DOHH2 (cell line): ENCODE results near the gene C2.

Experiments used
- EZH2phosphoT487 ChIP-seq: fragments of 200-600 bp; sonication (generic); IDR thresholded peaks from 2 replicates; pipeline ENCODE4 v1.6.1; 2017; ENCODE audit warnings: borderline replicate concordance, mild to moderate bottlenecking, antibody characterized with exemption, low read length, moderate library complexity, mixed read lengths
- TF ChIP-seq, protein P1 (sequence below): fragments of 200-600 bp; sonication (generic); IDR thresholded peaks from one replicate; pipeline ENCODE4 v1.5.1; 2014; ENCODE audit warnings: antibody characterized with exemption, mild to moderate bottlenecking, low read depth, low read length; ENCODE audit not compliant: poor library complexity, severe bottlenecking

DNA sequence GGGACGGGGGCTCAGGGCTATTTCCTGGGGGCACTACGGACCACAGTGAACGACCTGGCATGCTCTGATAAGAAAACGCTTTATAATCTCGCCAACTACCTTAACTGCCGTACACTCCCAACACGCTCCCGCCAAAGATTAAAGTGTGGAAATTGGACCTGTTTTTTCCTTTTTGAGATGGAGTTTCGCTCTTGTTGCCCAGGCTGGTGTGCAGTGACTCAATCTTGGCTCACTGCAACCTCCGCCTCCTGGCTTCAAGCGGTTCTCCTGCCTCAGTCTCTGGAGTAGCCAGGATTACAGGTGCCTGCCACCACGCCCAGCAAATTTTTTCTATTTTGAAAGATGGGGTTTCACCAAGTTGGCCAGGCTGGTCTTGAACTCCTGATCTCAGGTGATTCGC is 48.4 kb upstream of the C2 start:
- TF ChIP-seq, protein P1, sequence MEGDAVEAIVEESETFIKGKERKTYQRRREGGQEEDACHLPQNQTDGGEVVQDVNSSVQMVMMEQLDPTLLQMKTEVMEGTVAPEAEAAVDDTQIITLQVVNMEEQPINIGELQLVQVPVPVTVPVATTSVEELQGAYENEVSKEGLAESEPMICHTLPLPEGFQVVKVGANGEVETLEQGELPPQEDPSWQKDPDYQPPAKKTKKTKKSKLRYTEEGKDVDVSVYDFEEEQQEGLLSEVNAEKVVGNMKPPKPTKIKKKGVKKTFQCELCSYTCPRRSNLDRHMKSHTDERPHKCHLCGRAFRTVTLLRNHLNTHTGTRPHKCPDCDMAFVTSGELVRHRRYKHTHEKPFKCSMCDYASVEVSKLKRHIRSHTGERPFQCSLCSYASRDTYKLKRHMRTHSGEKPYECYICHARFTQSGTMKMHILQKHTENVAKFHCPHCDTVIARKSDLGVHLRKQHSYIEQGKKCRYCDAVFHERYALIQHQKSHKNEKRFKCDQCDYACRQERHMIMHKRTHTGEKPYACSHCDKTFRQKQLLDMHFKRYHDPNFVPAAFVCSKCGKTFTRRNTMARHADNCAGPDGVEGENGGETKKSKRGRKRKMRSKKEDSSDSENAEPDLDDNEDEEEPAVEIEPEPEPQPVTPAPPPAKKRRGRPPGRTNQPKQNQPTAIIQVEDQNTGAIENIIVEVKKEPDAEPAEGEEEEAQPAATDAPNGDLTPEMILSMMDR, result no peak
- no peak for TF ChIP-seq EZH2phosphoT487
